GM18867 (cell line): ENCODE results near the gene IGFBP3.

Source experiments
- ATAC-seq: cut with Tn5 transposase; IDR thresholded peaks from one replicate; pipeline ENCODE4 v1.9.1; 2021; ENCODE audit warnings: mild to moderate bottlenecking, moderate library complexity; ENCODE audit not compliant: unreplicated experiment

Gene IGFBP3

DNA sequence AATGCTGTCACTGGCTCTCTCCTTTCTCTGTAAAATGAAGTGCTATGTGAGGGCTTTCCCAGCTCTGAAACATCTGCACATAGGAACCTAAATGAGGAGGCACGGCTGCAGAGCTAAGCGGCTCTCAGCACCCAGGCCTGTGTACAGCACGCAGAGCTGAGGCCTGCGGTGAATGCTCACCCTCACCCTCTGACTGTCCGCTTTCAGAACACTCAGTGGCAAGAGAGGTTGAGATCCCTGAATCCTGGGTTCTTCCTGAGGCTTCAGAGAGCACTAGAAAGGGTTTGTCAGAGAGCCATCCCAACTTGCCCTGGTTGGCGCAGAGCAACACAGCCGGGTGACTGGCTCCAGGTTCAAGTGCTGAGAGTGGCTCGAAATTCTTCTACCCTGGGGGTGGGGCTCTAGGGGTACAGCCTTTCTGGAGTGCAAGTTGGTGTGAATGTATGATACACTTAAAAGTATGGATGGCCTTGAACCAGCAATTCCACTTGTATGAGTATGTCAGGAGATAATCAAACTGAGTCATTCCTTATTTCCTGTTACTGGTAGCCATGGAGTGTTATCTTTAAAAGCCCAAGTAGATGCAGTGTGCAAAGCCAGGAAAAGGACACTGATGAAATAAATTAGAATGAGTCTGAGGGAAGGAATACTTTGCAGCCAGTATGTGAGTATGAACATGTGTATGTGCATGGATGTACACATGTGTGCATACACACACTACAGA is 46.5 kb downstream of the IGFBP3 start:
- no peak for ATAC-seq

DNA sequence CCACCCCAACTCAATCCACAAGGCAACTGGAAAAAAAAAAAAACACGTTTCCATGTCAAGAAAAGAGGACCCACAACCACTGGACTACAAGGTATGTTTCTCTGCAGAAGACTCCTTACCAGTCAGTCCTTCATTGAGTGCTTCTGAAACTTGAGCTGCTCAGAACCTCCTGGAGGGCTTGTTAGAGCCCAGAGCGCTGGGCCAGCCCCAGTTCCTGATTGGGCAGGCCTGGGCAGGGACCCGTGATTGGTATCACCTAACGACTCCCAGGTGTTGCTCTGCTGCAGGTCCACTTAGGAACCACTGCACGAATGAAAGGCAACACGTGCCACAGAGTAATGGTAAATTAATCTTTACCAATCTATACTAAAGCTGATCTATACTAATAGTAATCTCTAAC is 47.7 kb downstream of the IGFBP3 start:
- ATAC-seq: no peak

DNA sequence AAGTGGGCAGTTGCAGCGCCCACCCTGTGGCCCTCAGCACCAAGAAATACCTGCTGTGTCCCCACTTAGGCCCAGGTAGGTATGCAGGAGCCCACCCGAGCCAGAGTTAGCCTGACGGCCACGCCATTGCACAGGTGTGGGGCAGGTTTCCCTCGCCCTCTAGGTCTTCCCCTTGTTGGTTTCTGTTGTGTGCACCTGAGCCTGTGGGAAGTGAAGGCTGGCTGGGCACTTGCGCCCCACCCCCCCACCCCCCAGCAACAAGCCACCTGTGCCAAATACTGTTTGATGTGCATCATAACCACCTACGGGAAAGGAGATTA is 48.1 kb downstream of the IGFBP3 start, which contains the start of gene CCDC201:
Gene CCDC201, minus strand, starts transcription at position 48 of the 320 bp plus-strand sequence. CDS start 75 bp downstream, outside the sequence.
- ATAC-seq: no peak

DNA sequence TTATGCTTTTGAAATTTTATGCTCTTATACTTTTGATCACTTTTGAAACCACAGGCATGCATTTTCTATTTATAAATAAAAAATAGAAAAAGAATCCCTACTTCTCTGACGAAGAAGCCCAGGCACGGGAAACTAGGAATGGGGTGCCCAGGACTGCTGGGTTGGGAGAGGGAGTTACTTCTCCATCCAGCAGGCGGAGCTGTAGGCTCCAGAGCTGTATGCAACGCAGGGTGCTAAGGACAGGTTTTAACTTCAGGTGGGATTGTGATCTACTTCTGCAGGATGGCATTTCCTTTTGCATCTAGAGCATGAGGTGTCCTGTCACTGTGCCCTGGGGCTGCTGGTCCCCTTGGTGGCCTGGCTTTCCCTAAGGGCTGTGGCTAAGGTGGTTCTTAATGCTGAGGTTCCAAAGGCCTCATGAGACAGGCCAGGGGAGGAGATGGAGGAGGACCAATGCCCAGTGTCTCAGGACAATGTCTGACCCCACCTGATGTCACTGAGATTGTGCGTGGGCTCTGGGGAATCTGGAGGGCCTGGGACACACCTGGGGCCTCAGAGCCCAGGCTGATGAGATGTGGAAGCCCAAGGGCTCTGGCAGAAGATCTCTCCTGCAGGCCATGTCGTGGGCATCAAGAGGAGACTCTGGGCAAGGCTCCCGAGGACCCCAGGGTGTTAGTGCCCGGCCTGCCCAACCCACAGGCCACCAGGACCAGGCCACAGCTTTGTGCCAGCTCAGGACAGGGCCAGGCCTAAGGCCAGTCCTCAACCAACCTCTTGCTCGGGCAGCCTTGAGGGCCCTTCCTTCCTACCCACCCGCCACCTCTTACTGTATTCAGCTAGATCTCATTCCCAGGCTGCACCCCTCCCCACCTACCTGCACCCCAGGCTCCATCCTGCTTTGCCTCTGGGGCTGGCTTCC is 48.7 kb downstream of the IGFBP3 start:
- ATAC-seq: peak; percentile 66

DNA sequence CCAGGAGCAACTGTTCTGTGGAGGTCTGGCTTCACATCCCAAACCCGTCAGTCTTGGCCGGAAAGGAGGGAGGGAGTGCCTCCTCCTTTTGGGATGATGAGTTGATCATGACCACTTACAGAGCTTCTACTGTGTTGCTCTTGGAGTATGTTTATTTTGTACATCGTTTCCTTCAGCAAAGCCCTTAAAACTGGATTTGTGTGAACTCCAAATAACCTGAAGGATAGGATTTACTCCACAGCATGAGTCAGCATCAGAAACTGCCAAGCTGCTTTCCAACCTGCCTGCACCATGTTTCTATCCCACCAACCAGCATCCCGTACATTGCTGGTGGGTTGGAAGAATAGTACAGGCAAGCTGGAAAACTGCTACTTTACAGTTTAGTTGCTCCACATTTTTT is 51.6 kb downstream of the IGFBP3 start:
- no peak for ATAC-seq

DNA sequence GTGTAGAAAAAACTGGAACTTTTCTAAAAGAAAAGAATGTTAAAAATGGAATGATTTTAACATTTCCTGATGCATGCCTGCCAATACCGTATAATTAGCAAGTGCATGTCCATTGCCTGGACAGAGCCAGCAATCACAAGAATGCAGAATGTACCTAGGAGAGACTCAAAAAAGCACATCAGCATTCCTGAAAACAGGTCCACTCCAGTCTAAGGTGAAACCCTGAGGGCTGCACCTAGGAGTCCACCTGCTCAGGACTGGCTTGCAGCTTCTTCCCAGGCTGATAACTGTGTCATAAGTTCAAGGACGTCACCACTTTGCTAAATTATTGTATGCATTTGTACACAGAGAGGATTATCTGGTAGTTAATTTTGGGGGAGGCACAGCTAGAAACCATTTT is 53.6 kb downstream of the IGFBP3 start:
- no peak for ATAC-seq

DNA sequence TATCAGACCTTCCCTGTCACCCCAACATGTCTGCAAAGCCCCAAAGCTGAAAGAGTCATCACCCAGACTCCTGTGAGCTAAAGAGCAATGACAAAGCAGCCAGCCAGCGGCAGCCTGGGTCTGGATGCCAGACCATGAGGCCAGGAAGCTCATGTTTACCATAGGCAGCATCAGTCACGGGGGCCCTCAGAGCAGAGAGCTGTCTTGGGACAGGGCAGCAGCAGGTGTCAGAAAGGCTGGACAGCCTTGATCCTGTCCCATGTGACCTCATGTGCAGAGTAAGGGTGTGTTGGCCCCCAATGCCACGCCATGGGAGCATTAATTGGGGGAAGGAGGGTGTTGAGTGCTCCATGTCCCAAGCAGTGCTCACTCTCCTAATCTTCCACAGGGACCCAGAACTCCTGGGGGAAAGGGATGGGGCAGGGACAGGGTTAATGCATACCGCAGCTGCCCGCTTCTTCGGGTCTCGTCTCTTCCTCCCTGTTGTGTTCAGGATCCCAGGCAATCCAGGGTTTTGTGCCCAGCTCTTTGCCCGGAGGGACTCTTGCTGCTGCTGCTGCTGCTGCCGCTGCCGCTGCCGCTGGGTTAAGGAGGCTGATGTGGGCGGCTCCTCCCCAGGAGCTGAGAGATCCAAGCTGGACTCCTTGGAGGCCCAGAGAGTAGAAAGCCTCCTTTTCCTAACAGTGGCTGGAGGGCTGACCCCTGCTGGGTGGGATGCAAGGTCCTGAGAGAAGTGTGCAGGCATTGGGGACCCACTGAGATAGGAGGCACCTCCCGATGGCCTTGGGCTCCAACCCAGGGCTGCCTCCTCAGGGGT is 55.3 kb downstream of the IGFBP3 start:
- no peak for ATAC-seq

DNA sequence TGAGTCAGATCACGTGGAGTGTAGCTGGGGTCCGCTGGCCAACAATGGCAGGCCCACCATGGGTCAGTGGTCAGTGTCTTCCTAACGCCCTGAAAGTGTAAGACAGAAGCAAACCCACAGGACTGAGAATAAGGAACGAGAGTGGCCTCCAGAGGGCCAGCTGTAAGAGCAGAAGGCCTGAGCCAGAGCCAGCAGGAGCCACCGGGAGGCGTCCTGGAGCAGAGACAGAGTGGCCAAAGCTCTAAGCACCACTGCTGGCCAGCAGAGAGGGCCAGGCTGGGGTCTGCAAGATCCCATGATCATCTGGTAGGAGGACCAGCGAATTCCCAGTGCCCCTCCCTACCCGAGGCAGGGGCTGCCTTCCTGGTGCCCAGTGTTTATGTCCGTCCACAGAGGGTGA is 57.4 kb downstream of the IGFBP3 start:
- ATAC-seq: no peak
